ENCODE data around the gene IFNGR2. TPM values are rescaled to one million over a fixed set of nuclear protein-coding genes. Genes with fewer than 3 reads are reported as not detected.
A peak's percentile ranks its signal among the peaks of the same experiment; 100 is the strongest.

IFNGR2 gene
- total RNA-seq, 4 donors from 2014 or later = 53.7 to 96.3 (median 67.6) TPM

- Histone ChIP-seq H3K9me3 (no peaks in the 10 kb centered on the region), H3K4me1 (peaks cover 5 to 45% (median 38%) of the 10 kb centered on the region in 4 donors), H3K4me3 (peak overlapping the region; percentile 13 to 31 (median 22)), H3K27ac (peak overlapping the region; percentile 69 to 87 (median 79)), H3K27me3 (no peaks in the 10 kb centered on the region), H3K36me3 (no peaks in the 10 kb centered on the region)
- TF ChIP-seq POLR2A (IDR thresholded peaks at IDR 0.05) (peak in 1 of 2 donors; percentile 15), CTCF (IDR thresholded peaks at IDR 0.05) (no peak)
- DNase-seq = peak; percentile 68 to 95 (median 95)
These were observed 19.9 kb upstream of the IFNGR2 start for GRCh38 chr21:33383056-33383888.

- peak overlapping the region; percentile 44 to 87 (median 59) for H3K27ac ChIP-seq
- TF ChIP-seq CTCF (IDR thresholded peaks at IDR 0.05) (no peak), POLR2A (IDR thresholded peaks at IDR 0.05) (no peak)
- peak in 2 of 3 donors; percentile 54 to 63 for DNase-seq
These were observed 18.3 kb upstream of the IFNGR2 start for GRCh38 chr21:33384841-33385331.

GRCh38 chr21:33386222-33386784 lies 16.9 kb upstream of the IFNGR2 start:
- Histone ChIP-seq H3K4me1 (peaks cover 0 to 33% (median 25%) of the 10 kb centered on the region in 4 donors), H3K36me3 (no peaks in the 10 kb centered on the region), H3K9me3 (no peaks in the 10 kb centered on the region), H3K27ac (no peak overlapping the region), H3K4me3 (no peak overlapping the region), H3K27me3 (no peaks in the 10 kb centered on the region)
- no peak for TF ChIP-seq POLR2A (IDR thresholded peaks at IDR 0.05)
- TF ChIP-seq CTCF (IDR thresholded peaks at IDR 0.05) = no peak
- DNase-seq = no peak

More at GRCh38 chr21:33384841-33385331, 18.3 kb upstream of the IFNGR2 start:
- Histone ChIP-seq H3K36me3 (no peaks in the 10 kb centered on the region), H3K4me1 (peaks cover 4 to 43% (median 33%) of the 10 kb centered on the region in 4 donors), H3K4me3 (no peak overlapping the region), H3K27me3 (no peaks in the 10 kb centered on the region), H3K9me3 (no peaks in the 10 kb centered on the region)

GRCh38 chr21:33387294-33387693 lies 15.9 kb upstream of the IFNGR2 start:
- TF ChIP-seq CTCF (IDR thresholded peaks at IDR 0.05) = no peak
- TF ChIP-seq POLR2A (IDR thresholded peaks at IDR 0.05) = no peak
- Histone ChIP-seq H3K4me3 (no peak overlapping the region), H3K9me3 (no peaks in the 10 kb centered on the region), H3K4me1 (peaks cover 0 to 33% (median 16%) of the 10 kb centered on the region in 4 donors), H3K27ac (peak overlapping the region in 1 of 4 donors; percentile 3), H3K27me3 (no peaks in the 10 kb centered on the region), H3K36me3 (no peaks in the 10 kb centered on the region)
- no peak for DNase-seq

- no peak overlapping the region for H3K4me3 ChIP-seq
- no peaks in the 10 kb centered on the region for H3K9me3 ChIP-seq
- peak overlapping the region in 1 of 4 donors; percentile 42 for H3K27ac ChIP-seq
- no peaks in the 10 kb centered on the region for H3K27me3 ChIP-seq
- TF ChIP-seq POLR2A (IDR thresholded peaks at IDR 0.05) (no peak), CTCF (IDR thresholded peaks at IDR 0.05) (no peak)
- DNase-seq = no peak
- no peaks in the 10 kb centered on the region for H3K36me3 ChIP-seq
- H3K4me1 ChIP-seq = peaks cover 0 to 25% (median 9%) of the 10 kb centered on the region in 4 donors
These were observed 15.0 kb upstream of the IFNGR2 start for GRCh38 chr21:33388188-33388587.

All from Peyer's patch (tissue), 4 donors.